Adipocyte (in vitro differentiated cells): ENCODE data around the gene SLIT1.
"Not testable (repeated sequence)": the region's sequence is repeated elsewhere in the genome, so short reads cannot be mapped to it uniquely, and the experiment has no call there.

ENCODE experiments used
- DNase-seq: peaks from one replicate; pipeline ENCODE4 v3.0.0-alpha.2; 2015; ENCODE audit warnings: low read depth
- H3K27me3 ChIP-seq: replicated peaks from 2 replicates; pipeline ENCODE4 v1.7.0; 2013; ENCODE audit warnings: mild to moderate bottlenecking, low read length, moderate library complexity; ENCODE audit not compliant: control insufficient read depth, insufficient read depth
- H3K36me3 ChIP-seq: 2 replicates; pipeline ENCODE4 v1.7.0; 2013; ENCODE audit warnings: low read length, mild to moderate bottlenecking, moderate library complexity; ENCODE audit not compliant: control insufficient read depth, insufficient read depth, severe bottlenecking
- H3K4me1 ChIP-seq: 2 replicates; pipeline ENCODE4 v1.7.0; 2013; ENCODE audit warnings: mild to moderate bottlenecking, low read length, moderate library complexity; ENCODE audit not compliant: control insufficient read depth, insufficient read depth
- H3K4me3 ChIP-seq: 2 replicates; pipeline ENCODE4 v1.7.0; 2013; ENCODE audit warnings: mild to moderate bottlenecking, low read length, moderate library complexity
- H3K9ac ChIP-seq: 2 replicates; pipeline ENCODE4 v1.7.0; 2013; ENCODE audit warnings: mild to moderate bottlenecking, low read length, moderate library complexity
- H3K9me3 ChIP-seq: 2 replicates; pipeline ENCODE4 v1.7.0; 2013; ENCODE audit warnings: mild to moderate bottlenecking, low read length, moderate library complexity; ENCODE audit not compliant: control insufficient read depth

Gene SLIT1

GRCh38 chr10:97034301-97034700 is 151.5 kb downstream of the SLIT1 start:
- Histone ChIP-seq H3K9me3 (no peaks in the 10 kb centered on the region), H3K9ac (no peak overlapping the region), H3K36me3 (no peaks in the 10 kb centered on the region), H3K27me3 (peaks cover 38% of the 10 kb centered on the region), H3K4me3 (no peak overlapping the region), H3K4me1 (peaks cover 5% of the 10 kb centered on the region)
- DNase-seq: no peak

GRCh38 chr10:97033841-97034240 is 151.9 kb downstream of the SLIT1 start:
- peaks cover 38% of the 10 kb centered on the region for H3K27me3 ChIP-seq
- H3K9me3 ChIP-seq, H3K4me1 ChIP-seq, DNase-seq, H3K36me3 ChIP-seq, H3K4me3 ChIP-seq, H3K9ac ChIP-seq: not testable (repeated sequence)

- Histone ChIP-seq H3K9me3 (peaks cover 4% of the 10 kb centered on the region), H3K27me3 (peaks cover 33% of the 10 kb centered on the region), H3K36me3 (no peaks in the 10 kb centered on the region), H3K9ac (no peak overlapping the region), H3K4me3 (no peak overlapping the region), H3K4me1 (peaks cover 3% of the 10 kb centered on the region)
- no peak for DNase-seq
Measured at GRCh38 chr10:97032624-97033023, 153.1 kb downstream of the SLIT1 start.

GRCh38 chr10:97031459-97031858 is 154.3 kb downstream of the SLIT1 start:
- DNase-seq: no peak
- no peak overlapping the region for H3K9ac ChIP-seq
- H3K27me3 ChIP-seq: peaks cover 30% of the 10 kb centered on the region
- no peaks in the 10 kb centered on the region for H3K36me3 ChIP-seq
- peaks cover 4% of the 10 kb centered on the region for H3K9me3 ChIP-seq
- H3K4me3 ChIP-seq: no peak overlapping the region
- H3K4me1 ChIP-seq: no peaks in the 10 kb centered on the region

GRCh38 chr10:97030894-97031293 is 154.9 kb downstream of the SLIT1 start:
- Histone ChIP-seq H3K9me3 (peaks cover 4% of the 10 kb centered on the region), H3K9ac (no peak overlapping the region), H3K4me1 (no peaks in the 10 kb centered on the region), H3K27me3 (peaks cover 24% of the 10 kb centered on the region), H3K36me3 (no peaks in the 10 kb centered on the region), H3K4me3 (no peak overlapping the region)
- no peak for DNase-seq

- H3K4me1 ChIP-seq: peaks cover 7% of the 10 kb centered on the region
- H3K9ac ChIP-seq: no peak overlapping the region
- H3K27me3 ChIP-seq: peaks cover 13% of the 10 kb centered on the region
Measured at GRCh38 chr10:97029271-97029670, 156.5 kb downstream of the SLIT1 start.

GRCh38 chr10:97028832-97029178 is 157.0 kb downstream of the SLIT1 start:
- peaks cover 13% of the 10 kb centered on the region for H3K27me3 ChIP-seq
- H3K4me3 ChIP-seq: no peak overlapping the region
- no peaks in the 10 kb centered on the region for H3K36me3 ChIP-seq
- peaks cover 11% of the 10 kb centered on the region for H3K4me1 ChIP-seq
- no peak overlapping the region for H3K9ac ChIP-seq
- no peak for DNase-seq
- H3K9me3 ChIP-seq: peaks cover 4% of the 10 kb centered on the region

More at GRCh38 chr10:97029271-97029670, 156.5 kb downstream of the SLIT1 start:
- Histone ChIP-seq H3K9me3 (peaks cover 4% of the 10 kb centered on the region), H3K4me3 (no peak overlapping the region), H3K36me3 (no peaks in the 10 kb centered on the region)
- DNase-seq: no peak

GRCh38 chr10:97028126-97028831 is 157.5 kb downstream of the SLIT1 start:
- no peak overlapping the region for H3K4me3 ChIP-seq
- H3K9ac ChIP-seq: no peak overlapping the region
- no peaks in the 10 kb centered on the region for H3K36me3 ChIP-seq
- H3K4me1 ChIP-seq: peaks cover 15% of the 10 kb centered on the region
- H3K27me3 ChIP-seq: peaks cover 13% of the 10 kb centered on the region
- peaks cover 4% of the 10 kb centered on the region for H3K9me3 ChIP-seq
- DNase-seq: peak; percentile 7

GRCh38 chr10:97025613-97026242 is 160.0 kb downstream of the SLIT1 start:
- Histone ChIP-seq H3K9ac (no peak overlapping the region), H3K4me1 (peaks cover 21% of the 10 kb centered on the region), H3K27me3 (peaks cover 7% of the 10 kb centered on the region), H3K4me3 (no peak overlapping the region), H3K9me3 (peaks cover 4% of the 10 kb centered on the region), H3K36me3 (no peaks in the 10 kb centered on the region)
- DNase-seq: peak; percentile 39

GRCh38 chr10:97024168-97025073 is 161.3 kb downstream of the SLIT1 start:
- H3K4me3 ChIP-seq: peak overlapping the region; percentile 70
- peaks cover 4% of the 10 kb centered on the region for H3K9me3 ChIP-seq
- H3K27me3 ChIP-seq: no peaks in the 10 kb centered on the region
- no peaks in the 10 kb centered on the region for H3K36me3 ChIP-seq
- DNase-seq: peak; percentile 64
- H3K9ac ChIP-seq: peak overlapping the region; percentile 71
- H3K4me1 ChIP-seq: peaks cover 26% of the 10 kb centered on the region
